ELF-1 (cell line): ENCODE results near the gene C11orf52.

Experiments
- DNase-seq: peaks from one replicate; pipeline ENCODE4 v3.0.0-alpha.2; 2016; ENCODE audit warnings: low read depth, low spot score

Gene C11orf52

DNA sequence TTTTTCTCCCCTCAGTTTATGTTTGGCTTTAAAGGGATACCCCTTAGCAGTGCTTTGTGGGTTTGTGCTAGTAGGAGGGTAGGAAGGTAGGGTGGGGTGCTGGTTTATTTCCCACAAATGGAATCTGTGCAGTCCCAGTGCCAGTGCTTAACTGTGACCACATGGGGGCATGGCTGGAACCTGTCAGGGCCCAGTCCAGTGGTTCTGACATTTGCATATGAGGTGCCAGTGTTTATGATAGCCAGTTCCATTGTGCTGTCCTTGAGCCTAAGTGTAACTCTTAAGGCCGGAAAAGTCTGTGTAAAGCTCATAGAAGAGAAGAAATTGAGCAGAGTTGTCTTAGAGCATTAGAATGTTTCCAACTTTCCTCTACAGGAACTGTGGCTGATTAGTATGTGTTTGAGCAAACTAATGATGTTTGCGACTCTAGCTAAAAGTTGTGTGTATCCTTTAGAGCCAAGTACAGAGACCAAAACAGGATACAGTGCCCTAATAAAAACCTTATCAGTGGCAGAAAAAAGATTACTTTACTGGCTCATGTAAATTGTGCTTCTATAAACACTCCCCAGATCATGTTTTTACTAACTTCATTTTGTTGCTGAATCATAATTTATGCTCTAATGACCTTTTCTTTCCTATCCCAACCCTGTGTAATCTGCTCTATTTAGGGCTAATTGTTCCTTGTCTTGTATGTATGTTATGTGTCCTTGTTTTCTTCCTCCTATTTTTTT is 56.5 kb downstream of the C11orf52 start:
- DNase-seq: no peak

DNA sequence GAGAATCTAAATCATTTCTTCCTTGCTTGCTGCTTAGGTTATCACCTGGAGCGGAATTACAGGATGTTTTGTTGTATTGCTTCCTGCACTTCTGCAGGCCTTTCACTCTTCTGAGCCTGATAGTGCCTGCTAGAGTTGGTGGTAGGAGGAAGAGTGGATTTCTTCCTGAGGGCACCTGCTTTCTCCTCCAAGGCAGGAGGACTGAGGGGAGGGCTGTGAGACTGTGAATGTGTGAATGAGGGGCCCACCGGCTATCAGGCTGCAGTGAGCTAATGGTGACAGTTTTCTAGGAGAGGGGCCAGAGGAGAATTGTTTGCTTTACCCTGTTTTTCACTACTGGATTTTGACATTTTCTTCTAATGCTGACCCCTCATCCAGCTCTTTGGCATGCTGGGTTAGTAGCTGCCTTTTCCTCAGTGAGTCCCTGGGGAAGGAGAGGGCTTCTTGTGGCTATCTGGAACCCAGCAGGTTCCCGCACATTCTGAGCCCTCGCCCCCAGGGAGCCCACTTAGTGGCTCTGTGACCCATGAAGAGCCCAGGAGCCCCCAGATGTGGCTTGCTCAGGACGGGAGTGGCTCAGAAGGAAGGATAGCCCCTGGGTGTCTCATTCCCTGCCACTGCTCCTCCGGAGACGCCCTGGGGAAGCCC is 57.5 kb downstream of the C11orf52 start:
- DNase-seq: no peak
